Psoas muscle (tissue), 8 donors: ENCODE data around the gene DHRS7B. TPM values are rescaled to one million over a fixed set of nuclear protein-coding genes. Genes with fewer than 3 reads are reported as not detected.

ENCODE experiments used
- ATAC-seq, 4 donors: fragments of 200-7000 bp; cut with Tn5 transposase; one replicate each; pipeline ENCODE4 v1.9.1; 2020; ENCODE audit warnings: moderate library complexity in 3 of 4, mild to moderate bottlenecking in 2 of 4
- DNase-seq, 2 donors: peaks; one replicate each; pipeline ENCODE4 v3.0.0-alpha.2; 2020
- H3K27ac ChIP-seq: fragments of 200-600 bp; one replicate; pipeline ENCODE4 v1.8.0; 2022
- H3K27me3 ChIP-seq, 3 donors: fragments of 200-600 bp in 1 of 3; one replicate each; pipeline versions ENCODE4 v1.6.1 to v1.8.0; 2013 to 2022; ENCODE audit warnings: low read length in 2 of 3, mild to moderate bottlenecking in 2 of 3, moderate library complexity in 1 of 3; ENCODE audit not compliant: insufficient read depth in 3 of 3
- H3K36me3 ChIP-seq, 2 donors: fragments of 200-600 bp in 1 of 2; one replicate each; pipeline versions ENCODE4 v1.6.1 to v1.8.0; 2013 to 2022; ENCODE audit warnings: low read depth in 1 of 2, mild to moderate bottlenecking in 1 of 2, moderate library complexity in 1 of 2; ENCODE audit not compliant: insufficient read depth in 1 of 2
- H3K4me1 ChIP-seq: fragments of 200-600 bp; one replicate; pipeline ENCODE4 v1.8.0; 2022
- H3K4me3 ChIP-seq: fragments of 200-600 bp; one replicate; pipeline ENCODE4 v1.8.0; 2022; ENCODE audit warnings: mild to moderate bottlenecking
- H3K9me3 ChIP-seq: fragments of 200-600 bp; one replicate; pipeline ENCODE4 v1.8.0; 2022
- CTCF ChIP-seq: fragments of 200-600 bp; IDR thresholded peaks from one replicate; pipeline ENCODE4 v1.8.0; 2022; ENCODE audit warnings: antibody characterized with exemption
- WGBS, 3 donors: extraction: QIAGEN DNeasy Blood & Tissue Kit; methylation state at CpG; one replicate each; pipeline versions ENCODE4 v1.1.6 to v1.1.7; 2013; 5-methylcytosine and 5-hydroxymethylcytosine counted together
- intact Hi-C, 2 donors: fragments of 100-400 bp; cut with DNase I; formaldehyde crosslinking; loops; one replicate each; pipeline versions ENCODE4 v1.11.0 to v1.14.2; 2022
- polyA plus RNA-seq, 3 donors: library from polyadenylated mRNA; stranded (reverse); fragments of 200-250 nt; gene quantifications; one replicate each; pipeline ENCODE4 v1.2.3, GENCODE V29; 2013
- total RNA-seq, 4 donors: library from RNA; stranded (reverse); fragmentation: NEBNext Ultra II Directional in 2 of 4; extraction: Animal tissue kit (Norgen Biotek cat#: 25700) in 2 of 4; gene quantifications; one replicate each; pipeline versions ENCODE4 v1.2.1 to v1.2.4, GENCODE V29; 2021 to 2023
- donor health status: healthy with polysubstance abuse.
- donor health status: DM: no; HTN: no; CAD: no; lungs with moderate emphysema.
- donor health status: Bipolar disorder and iron deficiency.
- donor health status: healthy.
- donor health status: DM: yes; HTN: yes; CAD: no.
- donor health status: DM: no; HTN: no; CAD: no.
- donor health status: DM: no; HTN: no; CAD: no.
- donor health status: DM: yes; HTN: yes; CAD: no.

DHRS7B gene
- total and polyA plus RNA-seq, 7 donors = 15.7 to 50.1 (median 31.9) TPM

- peaks cover 72% of the 10 kb centered on the region for H3K4me1 ChIP-seq
- intact Hi-C loops = loop anchor here (5.0 kb wide), 5 partner anchors 41 to 171 kb away; partner anchors contain the start of genes DHRS7B (in 2 of the 2) and USP22 (in 1 of the 2)
- no peaks in the 10 kb centered on the region for H3K27me3 ChIP-seq
- DNase-seq (peak; percentile 57 to 73), ATAC-seq (peak; percentile 9 to 21 (median 14))
- H3K4me3 ChIP-seq = peak overlapping the region; percentile 97
- WGBS, 3 donors = 0% methylated on average over 27 to 35 of the region's 35 CpGs
- H3K36me3 ChIP-seq = peaks cover 0 to 14% of the 10 kb centered on the region in 2 donors
- no peaks in the 10 kb centered on the region for H3K9me3 ChIP-seq
- peak overlapping the region; percentile 99 for H3K27ac ChIP-seq
- no peak for TF ChIP-seq CTCF
These were observed 86.9 kb downstream of the DHRS7B start for GRCh38 chr17:21213638-21214014.

GRCh38 chr17:21214015-21214776 is 87.4 kb downstream of the DHRS7B start, which contains the start of gene TMEM11:
TMEM11 (minus strand) TSS chr17:21214161; CDS start chr17:21214152, 9 bp downstream.
- H3K4me1 ChIP-seq = peaks cover 67% of the 10 kb centered on the region

GRCh38 chr17:21214777-21215541 is 88.2 kb downstream of the DHRS7B start:
- ATAC-seq = peak; percentile 1 to 2 (median 2)
- intact Hi-C loops = loop anchor here (5.0 kb wide), 5 partner anchors 43 to 173 kb away; partner anchors contain the start of genes DHRS7B (in 2 of the 2) and USP22 (in 1 of the 2)
- H3K9me3 ChIP-seq = no peaks in the 10 kb centered on the region
- H3K36me3 ChIP-seq = peaks cover 0 to 14% of the 10 kb centered on the region in 2 donors
- 11 to 18% (median 12%) methylated on average over 23 of the region's 23 CpGs for WGBS, 3 donors
- TF ChIP-seq CTCF = no peak
- peak overlapping the region; percentile 99 for H3K27ac ChIP-seq
- peaks cover 60% of the 10 kb centered on the region for H3K4me1 ChIP-seq
- H3K4me3 ChIP-seq = peak overlapping the region; percentile 97
- H3K27me3 ChIP-seq = no peaks in the 10 kb centered on the region
- peak in 1 of 2 donors; percentile 66 for DNase-seq

More at GRCh38 chr17:21214015-21214776, 87.4 kb downstream of the DHRS7B start, which contains the start of gene TMEM11:
- intact Hi-C loops = loop anchor here (5.0 kb wide), 5 partner anchors 42 to 172 kb away; partner anchors contain the start of genes DHRS7B (in 2 of the 2) and USP22 (in 1 of the 2)
- H3K4me3 ChIP-seq = peak within 1 kb of the TSS; percentile 97
- no peaks in the 10 kb centered on the region for H3K9me3 ChIP-seq
- no peaks in the 10 kb centered on the region for H3K27me3 ChIP-seq
- peak within 1 kb of the TSS; percentile 99 for H3K27ac ChIP-seq
- ATAC-seq = peak; percentile 84 to 92 (median 86)
- peaks cover 0 to 14% of the 10 kb centered on the region in 2 donors for H3K36me3 ChIP-seq
- WGBS, 3 donors = 0 to 1% (median 0%) methylated on average over 53 to 76 of the region's 76 CpGs
- no peak for TF ChIP-seq CTCF
- DNase-seq = peak; percentile 97 to 99

- H3K9me3 ChIP-seq = no peaks in the 10 kb centered on the region
- H3K4me1 ChIP-seq = peaks cover 50% of the 10 kb centered on the region
- H3K27ac ChIP-seq = peak overlapping the region; percentile 99
- no peak for DNase-seq
- TF ChIP-seq CTCF = no peak
- H3K4me3 ChIP-seq = no peak overlapping the region
- no peak for ATAC-seq
- intact Hi-C loops = loop anchor here in 1 of 2 donors (2.0 kb wide), 1 partner anchor 27 kb away; no protein-coding TSS in a partner anchor
- H3K36me3 ChIP-seq = peaks cover 0 to 16% of the 10 kb centered on the region in 2 donors
- 82 to 92% (median 82%) methylated on average over 6 of the region's 6 CpGs for WGBS, 3 donors
- no peaks in the 10 kb centered on the region for H3K27me3 ChIP-seq
These were observed 89.2 kb downstream of the DHRS7B start for GRCh38 chr17:21215935-21216334.
